ENCODE data around the gene ACHE.

The ACHE gene

GRCh38 chr7:100899432-100899831, 3.7 kb upstream of the ACHE start:
- Histone ChIP-seq H3K36me3 (ENCODE audit: control insufficient read depth in 1 of 2, insufficient read depth in 2 of 2, low read length in 2 of 2) (no peaks in the 10 kb centered on the region), H3K27ac (ENCODE audit: low read depth, low read length) (no peak overlapping the region), H3K4me3 (ENCODE audit: low read depth in 1 of 2, low read length in 2 of 2) (no peak overlapping the region), H3K4me1 (ENCODE audit: control insufficient read depth in 1 of 2, insufficient read depth in 2 of 2, low read length in 2 of 2) (peaks cover 15 to 29% of the 10 kb centered on the region in 2 donors), H3K27me3 (ENCODE audit: control insufficient read depth in 1 of 2, insufficient read depth in 2 of 2, low read length in 2 of 2) (peaks cover 8 to 11% of the 10 kb centered on the region in 2 donors), H3K9ac (ENCODE audit: low read depth in 1 of 2, low read length in 2 of 2) (no peak overlapping the region), H3K9me3 (ENCODE audit: control insufficient read depth in 1 of 2, low read length in 2 of 2) (no peaks in the 10 kb centered on the region)

GRCh38 chr7:100897772-100898454, 2.2 kb upstream of the ACHE start:
- H3K4me3 ChIP-seq (ENCODE audit: low read depth in 1 of 2, low read length in 2 of 2), result no peak overlapping the region
- peak overlapping the region in 1 of 2 donors; percentile 38 for H3K9ac ChIP-seq (ENCODE audit: low read depth in 1 of 2, low read length in 2 of 2)
- no peaks in the 10 kb centered on the region for H3K9me3 ChIP-seq (ENCODE audit: control insufficient read depth in 1 of 2, low read length in 2 of 2)
- peaks cover 8 to 11% of the 10 kb centered on the region in 2 donors for H3K27me3 ChIP-seq (ENCODE audit: control insufficient read depth in 1 of 2, insufficient read depth in 2 of 2, low read length in 2 of 2)
- peaks cover 15 to 33% of the 10 kb centered on the region in 2 donors for H3K4me1 ChIP-seq (ENCODE audit: control insufficient read depth in 1 of 2, insufficient read depth in 2 of 2, low read length in 2 of 2)
- H3K27ac ChIP-seq (ENCODE audit: low read depth, low read length), result peak overlapping the region; percentile 5
- H3K36me3 ChIP-seq (ENCODE audit: control insufficient read depth in 1 of 2, insufficient read depth in 2 of 2, low read length in 2 of 2), result no peaks in the 10 kb centered on the region

GRCh38 chr7:100896732-100897608, 1.3 kb upstream of the ACHE start:
- Histone ChIP-seq H3K27me3 (ENCODE audit: control insufficient read depth in 1 of 2, insufficient read depth in 2 of 2, low read length in 2 of 2) (peaks cover 8 to 11% of the 10 kb centered on the region in 2 donors), H3K9ac (ENCODE audit: low read depth in 1 of 2, low read length in 2 of 2) (peak overlapping the region; percentile 58 to 64), H3K9me3 (ENCODE audit: control insufficient read depth in 1 of 2, low read length in 2 of 2) (no peaks in the 10 kb centered on the region), H3K4me3 (ENCODE audit: low read depth in 1 of 2, low read length in 2 of 2) (peak overlapping the region; percentile 48 to 60), H3K27ac (ENCODE audit: low read depth, low read length) (peak overlapping the region; percentile 32), H3K4me1 (ENCODE audit: control insufficient read depth in 1 of 2, insufficient read depth in 2 of 2, low read length in 2 of 2) (peaks cover 15 to 29% of the 10 kb centered on the region in 2 donors), H3K36me3 (ENCODE audit: control insufficient read depth in 1 of 2, insufficient read depth in 2 of 2, low read length in 2 of 2) (no peaks in the 10 kb centered on the region)

- peak overlapping the region; percentile 58 to 64 for H3K9ac ChIP-seq (ENCODE audit: low read depth in 1 of 2, low read length in 2 of 2)
- peaks cover 8 to 11% of the 10 kb centered on the region in 2 donors for H3K27me3 ChIP-seq (ENCODE audit: control insufficient read depth in 1 of 2, insufficient read depth in 2 of 2, low read length in 2 of 2)
- no peaks in the 10 kb centered on the region for H3K9me3 ChIP-seq (ENCODE audit: control insufficient read depth in 1 of 2, low read length in 2 of 2)
- peaks cover 14 to 29% of the 10 kb centered on the region in 2 donors for H3K4me1 ChIP-seq (ENCODE audit: control insufficient read depth in 1 of 2, insufficient read depth in 2 of 2, low read length in 2 of 2)
- peak overlapping the region; percentile 47 for H3K27ac ChIP-seq (ENCODE audit: low read depth, low read length)
- no peaks in the 10 kb centered on the region for H3K36me3 ChIP-seq (ENCODE audit: control insufficient read depth in 1 of 2, insufficient read depth in 2 of 2, low read length in 2 of 2)
- peak overlapping the region; percentile 48 to 60 for H3K4me3 ChIP-seq (ENCODE audit: low read depth in 1 of 2, low read length in 2 of 2)
Observed at GRCh38 chr7:100895956-100896731, 456 bp upstream of the ACHE start.

- H3K4me3 ChIP-seq (ENCODE audit: low read depth in 1 of 2, low read length in 2 of 2), result peak overlapping the region; percentile 45 to 52
- H3K9ac ChIP-seq (ENCODE audit: low read depth in 1 of 2, low read length in 2 of 2), result peak overlapping the region in 1 of 2 donors; percentile 43
- no peak overlapping the region for H3K27ac ChIP-seq (ENCODE audit: low read depth, low read length)
- peaks cover 15 to 31% of the 10 kb centered on the region in 2 donors for H3K4me1 ChIP-seq (ENCODE audit: control insufficient read depth in 1 of 2, insufficient read depth in 2 of 2, low read length in 2 of 2)
- peaks cover 8 to 11% of the 10 kb centered on the region in 2 donors for H3K27me3 ChIP-seq (ENCODE audit: control insufficient read depth in 1 of 2, insufficient read depth in 2 of 2, low read length in 2 of 2)
- H3K9me3 ChIP-seq (ENCODE audit: control insufficient read depth in 1 of 2, low read length in 2 of 2), result no peaks in the 10 kb centered on the region
- H3K36me3 ChIP-seq (ENCODE audit: control insufficient read depth in 1 of 2, insufficient read depth in 2 of 2, low read length in 2 of 2), result no peaks in the 10 kb centered on the region
Observed at GRCh38 chr7:100894860-100895700, 608 bp downstream of the ACHE start.

GRCh38 chr7:100893910-100894721, 1.6 kb downstream of the ACHE start:
- Histone ChIP-seq H3K4me1 (ENCODE audit: control insufficient read depth in 1 of 2, insufficient read depth in 2 of 2, low read length in 2 of 2) (peaks cover 15 to 31% of the 10 kb centered on the region in 2 donors), H3K36me3 (ENCODE audit: control insufficient read depth in 1 of 2, insufficient read depth in 2 of 2, low read length in 2 of 2) (no peaks in the 10 kb centered on the region), H3K9ac (ENCODE audit: low read depth in 1 of 2, low read length in 2 of 2) (no peak overlapping the region), H3K27ac (ENCODE audit: low read depth, low read length) (no peak overlapping the region), H3K4me3 (ENCODE audit: low read depth in 1 of 2, low read length in 2 of 2) (peak overlapping the region in 1 of 2 donors; percentile 45), H3K9me3 (ENCODE audit: control insufficient read depth in 1 of 2, low read length in 2 of 2) (no peaks in the 10 kb centered on the region), H3K27me3 (ENCODE audit: control insufficient read depth in 1 of 2, insufficient read depth in 2 of 2, low read length in 2 of 2) (peaks cover 8 to 11% of the 10 kb centered on the region in 2 donors)

- Histone ChIP-seq H3K9me3 (ENCODE audit: control insufficient read depth in 1 of 2, low read length in 2 of 2) (no peaks in the 10 kb centered on the region), H3K4me1 (ENCODE audit: control insufficient read depth in 1 of 2, insufficient read depth in 2 of 2, low read length in 2 of 2) (peaks cover 21 to 37% of the 10 kb centered on the region in 2 donors)
Observed at GRCh38 chr7:100893318-100893895, 2.3 kb downstream of the ACHE start.

GRCh38 chr7:100892364-100893317, 3.0 kb downstream of the ACHE start:
- peaks cover 29 to 45% of the 10 kb centered on the region in 2 donors for H3K4me1 ChIP-seq (ENCODE audit: control insufficient read depth in 1 of 2, insufficient read depth in 2 of 2, low read length in 2 of 2)
- no peak overlapping the region for H3K9ac ChIP-seq (ENCODE audit: low read depth in 1 of 2, low read length in 2 of 2)
- H3K9me3 ChIP-seq (ENCODE audit: control insufficient read depth in 1 of 2, low read length in 2 of 2), result no peaks in the 10 kb centered on the region
- peaks cover 6 to 7% of the 10 kb centered on the region in 2 donors for H3K36me3 ChIP-seq (ENCODE audit: control insufficient read depth in 1 of 2, insufficient read depth in 2 of 2, low read length in 2 of 2)
- H3K4me3 ChIP-seq (ENCODE audit: low read depth in 1 of 2, low read length in 2 of 2), result no peak overlapping the region
- H3K27me3 ChIP-seq (ENCODE audit: control insufficient read depth in 1 of 2, insufficient read depth in 2 of 2, low read length in 2 of 2), result peaks cover 8 to 11% of the 10 kb centered on the region in 2 donors
- no peak overlapping the region for H3K27ac ChIP-seq (ENCODE audit: low read depth, low read length)

More at GRCh38 chr7:100893318-100893895, 2.3 kb downstream of the ACHE start:
- no peak overlapping the region for H3K27ac ChIP-seq (ENCODE audit: low read depth, low read length)
- H3K36me3 ChIP-seq (ENCODE audit: control insufficient read depth in 1 of 2, insufficient read depth in 2 of 2, low read length in 2 of 2), result peaks cover 0 to 4% of the 10 kb centered on the region in 2 donors
- H3K4me3 ChIP-seq (ENCODE audit: low read depth in 1 of 2, low read length in 2 of 2), result no peak overlapping the region
- H3K9ac ChIP-seq (ENCODE audit: low read depth in 1 of 2, low read length in 2 of 2), result no peak overlapping the region
- H3K27me3 ChIP-seq (ENCODE audit: control insufficient read depth in 1 of 2, insufficient read depth in 2 of 2, low read length in 2 of 2), result peaks cover 8 to 11% of the 10 kb centered on the region in 2 donors

All from duodenal mucosa (tissue), 2 donors.